Osteoblast (primary cell): ENCODE measurements around the gene EGFR. TPM values are rescaled to one million over a fixed set of nuclear protein-coding genes. Genes with fewer than 3 reads are reported as not detected.

Experiments
- DNase-seq: peaks from one replicate; pipeline ENCODE4 v3.0.0; 2011; ENCODE audit warnings: low spot score, mixed read lengths; ENCODE audit not compliant: insufficient read length; ENCODE audit errors: missing footprints
- H2AFZ ChIP-seq: 2 replicates; pipeline ENCODE4 v1.6.0; 2011; ENCODE audit warnings: mild to moderate bottlenecking, low read length
- H3K27ac ChIP-seq: 2 replicates; pipeline ENCODE4 v1.5.1; 2011; ENCODE audit warnings: mild to moderate bottlenecking, low read depth, low read length, moderate library complexity
- H3K27me3 ChIP-seq: 2 replicates; pipeline ENCODE4 v1.6.0; 2012; ENCODE audit warnings: mild to moderate bottlenecking, control low read depth, inconsistent platforms, low read length, moderate library complexity; ENCODE audit not compliant: insufficient read depth
- H3K36me3 ChIP-seq: 2 replicates; pipeline ENCODE4 v1.5.1; 2011; ENCODE audit warnings: mild to moderate bottlenecking, low read length, control low read depth, moderate library complexity; ENCODE audit not compliant: insufficient read depth
- H3K4me1 ChIP-seq: 2 replicates; pipeline ENCODE4 v1.5.1; 2011; ENCODE audit warnings: mild to moderate bottlenecking, low read length, control low read depth, moderate library complexity; ENCODE audit not compliant: insufficient read depth
- H3K4me2 ChIP-seq: 2 replicates; pipeline ENCODE4 v1.6.0; 2011; ENCODE audit warnings: mild to moderate bottlenecking, low read length; ENCODE audit not compliant: insufficient read depth
- H3K4me3 ChIP-seq: fragments of 200-600 bp; sonication (generic); 3 replicates; pipeline ENCODE4 v1.5.1; 2012; ENCODE audit warnings: mild to moderate bottlenecking, low read length, inconsistent platforms; ENCODE audit not compliant: insufficient read depth
- H3K79me2 ChIP-seq: 2 replicates; pipeline ENCODE4 v1.6.0; 2012; ENCODE audit warnings: mild to moderate bottlenecking, low read length, control low read depth, inconsistent platforms; ENCODE audit not compliant: insufficient read depth
- H3K9me3 ChIP-seq: 2 replicates; pipeline ENCODE4 v1.5.1; 2011; ENCODE audit warnings: low read depth, low read length, control low read depth
- H4K20me1 ChIP-seq: 2 replicates; pipeline ENCODE4 v1.6.0; 2012; ENCODE audit warnings: mild to moderate bottlenecking, low read length, control low read depth; ENCODE audit not compliant: insufficient read depth
- total RNA-seq: library from RNA; depleted of rRNA; stranded (reverse); fragments of >200 nt; gene quantifications from 2 replicates; pipeline ENCODE4 v1.2.3, GENCODE V29; 2012
- TF ChIP-seq, protein P1 (sequence below): IDR thresholded peaks from 2 replicates; pipeline ENCODE4 v1.5.1; 2011; ENCODE audit warnings: mild to moderate bottlenecking, low read depth, low read length, moderate library complexity; ENCODE audit errors: extremely low read depth

Gene EGFR
- total RNA-seq, 1 donor = 104 TPM

DNA sequence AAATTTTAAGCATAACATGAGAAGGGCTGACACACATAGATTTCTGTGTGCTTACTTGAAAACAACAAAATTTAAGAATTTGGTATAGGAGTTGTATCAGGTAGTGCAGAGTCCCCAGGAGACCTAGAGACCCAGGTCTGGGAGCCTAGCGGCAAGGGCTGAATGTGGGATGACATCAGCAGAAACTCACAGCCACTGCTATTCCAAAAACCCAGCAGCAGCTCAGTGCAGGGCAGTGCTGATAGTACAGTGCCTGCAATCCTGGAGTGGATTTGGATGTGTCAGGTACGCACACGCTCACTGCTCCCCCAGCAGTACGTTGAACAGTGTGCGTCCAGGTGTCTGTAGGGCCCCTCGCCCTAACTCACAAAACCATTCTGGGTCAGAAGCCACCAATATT, 87.1 kb downstream of the EGFR start:
- H3K4me3 ChIP-seq = no peak overlapping the region
- TF ChIP-seq, protein P1, sequence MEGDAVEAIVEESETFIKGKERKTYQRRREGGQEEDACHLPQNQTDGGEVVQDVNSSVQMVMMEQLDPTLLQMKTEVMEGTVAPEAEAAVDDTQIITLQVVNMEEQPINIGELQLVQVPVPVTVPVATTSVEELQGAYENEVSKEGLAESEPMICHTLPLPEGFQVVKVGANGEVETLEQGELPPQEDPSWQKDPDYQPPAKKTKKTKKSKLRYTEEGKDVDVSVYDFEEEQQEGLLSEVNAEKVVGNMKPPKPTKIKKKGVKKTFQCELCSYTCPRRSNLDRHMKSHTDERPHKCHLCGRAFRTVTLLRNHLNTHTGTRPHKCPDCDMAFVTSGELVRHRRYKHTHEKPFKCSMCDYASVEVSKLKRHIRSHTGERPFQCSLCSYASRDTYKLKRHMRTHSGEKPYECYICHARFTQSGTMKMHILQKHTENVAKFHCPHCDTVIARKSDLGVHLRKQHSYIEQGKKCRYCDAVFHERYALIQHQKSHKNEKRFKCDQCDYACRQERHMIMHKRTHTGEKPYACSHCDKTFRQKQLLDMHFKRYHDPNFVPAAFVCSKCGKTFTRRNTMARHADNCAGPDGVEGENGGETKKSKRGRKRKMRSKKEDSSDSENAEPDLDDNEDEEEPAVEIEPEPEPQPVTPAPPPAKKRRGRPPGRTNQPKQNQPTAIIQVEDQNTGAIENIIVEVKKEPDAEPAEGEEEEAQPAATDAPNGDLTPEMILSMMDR = no peak
- H3K36me3 ChIP-seq = peaks cover 9% of the 10 kb centered on the region
- H3K4me1 ChIP-seq = peaks cover 66% of the 10 kb centered on the region
- peaks cover 91% of the 10 kb centered on the region for H3K79me2 ChIP-seq
- H3K4me2 ChIP-seq = no peak overlapping the region
- no peak overlapping the region for H2AFZ ChIP-seq
- no peak for DNase-seq
- H3K9me3 ChIP-seq = no peaks in the 10 kb centered on the region
- H3K27me3 ChIP-seq = no peaks in the 10 kb centered on the region
- peak overlapping the region; percentile 31 for H3K27ac ChIP-seq
- H4K20me1 ChIP-seq = peaks cover 25% of the 10 kb centered on the region

DNA sequence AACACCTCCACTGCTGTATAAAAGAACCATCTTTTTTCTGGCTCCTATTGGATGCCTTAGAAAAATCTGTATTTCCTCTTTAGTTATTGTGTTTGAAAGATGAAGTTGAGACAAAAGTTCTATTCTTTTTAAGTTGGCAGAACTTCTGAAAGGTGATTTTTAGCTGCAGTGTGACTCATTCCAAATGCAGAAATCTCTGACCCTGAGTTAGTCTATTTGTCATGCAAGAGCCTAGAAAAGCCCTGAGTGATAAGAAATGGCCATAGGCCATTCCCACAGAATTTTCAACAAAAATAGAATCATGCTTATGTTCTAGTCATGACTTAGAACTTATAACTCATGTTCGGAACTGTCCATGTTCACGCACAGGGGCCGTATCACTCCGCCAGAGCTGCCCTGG, 89.1 kb downstream of the EGFR start:
- no peaks in the 10 kb centered on the region for H3K27me3 ChIP-seq
- H3K4me3 ChIP-seq = no peak overlapping the region
- DNase-seq = no peak
- H3K4me2 ChIP-seq = no peak overlapping the region
- H3K4me1 ChIP-seq = peaks cover 80% of the 10 kb centered on the region
- no peak overlapping the region for H2AFZ ChIP-seq
- no peaks in the 10 kb centered on the region for H3K9me3 ChIP-seq
- H4K20me1 ChIP-seq = peaks cover 25% of the 10 kb centered on the region
- peaks cover 89% of the 10 kb centered on the region for H3K79me2 ChIP-seq
- H3K27ac ChIP-seq = peak overlapping the region; percentile 60
- H3K36me3 ChIP-seq = peaks cover 4% of the 10 kb centered on the region
- TF ChIP-seq, protein P1 = no peak

DNA sequence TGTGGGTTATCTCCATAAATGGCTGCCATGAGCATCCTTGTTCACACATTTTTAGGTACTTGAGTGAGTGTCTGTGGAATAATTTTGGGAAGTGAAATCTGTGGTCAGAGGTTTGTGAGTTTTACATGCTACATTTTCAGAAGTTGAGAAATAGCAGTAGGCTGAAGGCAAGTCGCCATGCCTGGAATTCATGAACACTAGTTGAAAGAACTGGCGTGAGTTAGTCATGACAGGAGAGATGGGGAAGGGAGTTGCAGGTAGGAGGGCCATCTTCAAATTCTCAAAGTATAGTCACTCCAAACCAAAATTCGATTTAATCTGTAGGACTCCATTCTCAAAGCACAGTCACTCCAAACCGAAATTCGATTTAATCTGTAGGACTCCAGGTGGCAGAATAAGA, 89.6 kb downstream of the EGFR start:
- H3K9me3 ChIP-seq = no peaks in the 10 kb centered on the region
- H3K36me3 ChIP-seq = peaks cover 4% of the 10 kb centered on the region
- no peaks in the 10 kb centered on the region for H3K27me3 ChIP-seq
- no peak for DNase-seq
- H3K4me3 ChIP-seq = no peak overlapping the region
- peak overlapping the region; percentile 60 for H3K27ac ChIP-seq
- H3K4me1 ChIP-seq = peaks cover 78% of the 10 kb centered on the region
- H4K20me1 ChIP-seq = peaks cover 25% of the 10 kb centered on the region
- no peak overlapping the region for H2AFZ ChIP-seq
- TF ChIP-seq, protein P1 = no peak
- H3K4me2 ChIP-seq = no peak overlapping the region
- H3K79me2 ChIP-seq = peaks cover 90% of the 10 kb centered on the region

DNA sequence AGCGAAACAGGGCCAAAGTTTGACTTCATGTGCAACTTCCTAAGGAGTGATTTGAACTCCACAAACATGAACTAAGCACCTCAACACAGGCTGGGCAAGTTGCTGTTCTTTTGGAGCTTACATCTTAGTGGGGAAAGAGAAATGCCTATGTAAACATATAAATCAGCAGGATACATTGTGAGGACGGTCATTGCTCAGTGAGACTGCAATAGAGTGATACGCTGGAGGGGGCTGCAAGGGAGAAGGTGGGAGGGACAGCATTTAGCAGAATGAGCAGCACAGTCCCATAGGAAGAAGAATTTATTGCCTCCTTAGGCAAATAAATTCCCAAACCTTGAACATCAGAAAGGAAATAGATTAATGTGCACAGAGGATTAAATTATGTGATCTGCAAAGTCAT, 90.0 kb downstream of the EGFR start:
- H3K4me1 ChIP-seq = peaks cover 74% of the 10 kb centered on the region
- no peak overlapping the region for H3K4me3 ChIP-seq
- H3K79me2 ChIP-seq = peaks cover 90% of the 10 kb centered on the region
- no peak overlapping the region for H3K4me2 ChIP-seq
- TF ChIP-seq, protein P1 = no peak
- H3K27me3 ChIP-seq = no peaks in the 10 kb centered on the region
- H3K36me3 ChIP-seq = peaks cover 4% of the 10 kb centered on the region
- peak overlapping the region; percentile 60 for H3K27ac ChIP-seq
- H4K20me1 ChIP-seq = peaks cover 25% of the 10 kb centered on the region
- no peaks in the 10 kb centered on the region for H3K9me3 ChIP-seq
- no peak overlapping the region for H2AFZ ChIP-seq
- no peak for DNase-seq
